Peyer's patch (tissue), 4 donors: Measurements from ENCODE around the gene OTOS. TPM values are rescaled to one million over a fixed set of nuclear protein-coding genes. Genes with fewer than 3 reads are reported as not detected.

Experiments used
- DNase-seq, 3 donors: peaks; one replicate each; pipeline ENCODE4 v3.0.0-alpha.2; 2017 to 2019
- H3K27ac ChIP-seq, 4 donors: fragments of 200-600 bp; sonication (generic); one replicate each; pipeline ENCODE4 v1.5.1; 2016 to 2019
- H3K27me3 ChIP-seq, 2 donors: fragments of 200-600 bp; sonication (generic); one replicate each; pipeline ENCODE4 v1.5.1; 2019
- H3K36me3 ChIP-seq, 3 donors: fragments of 200-600 bp; sonication (generic); one replicate each; pipeline ENCODE4 v1.5.1; 2016 to 2019
- H3K4me1 ChIP-seq, 4 donors: fragments of 200-600 bp; sonication (generic); one replicate each; pipeline ENCODE4 v1.5.1; 2016 to 2019
- H3K4me3 ChIP-seq, 4 donors: fragments of 200-600 bp; sonication (generic); 1 replicate in 3 of 4; 2 replicates in 1 of 4; pipeline ENCODE4 v1.5.1; 2016 to 2019; ENCODE audit warnings: mild to moderate bottlenecking in 1 of 4
- H3K9me3 ChIP-seq, 4 donors: fragments of 200-600 bp; sonication (generic); one replicate each; pipeline ENCODE4 v1.5.1; 2016 to 2019; ENCODE audit warnings: mild to moderate bottlenecking in 1 of 4
- POLR2A ChIP-seq, 2 donors: fragments of 450-650 bp; IDR thresholded peaks; one replicate each; pipeline ENCODE4 v1.5.1; 2017; ENCODE audit warnings: antibody characterized with exemption in 2 of 2, mild to moderate bottlenecking in 2 of 2, moderate library complexity in 2 of 2
- total RNA-seq, 4 donors: library from RNA; depleted of rRNA; stranded (reverse); fragments of >200 nt; gene quantifications; one replicate each; pipeline ENCODE4 v1.1.0, GENCODE V29; 2016
- TF ChIP-seq, protein P1 (sequence below), 6 experiments: fragments of 450-650 bp in 4 of 6; fragments of 200-600 bp in 2 of 6; sonication (generic) in 1 of 6; IDR thresholded peaks; one replicate each; pipeline ENCODE4 v1.5.1; 2017 to 2019; ENCODE audit warnings: antibody characterized with exemption in 6 of 6, mild to moderate bottlenecking in 3 of 6, moderate library complexity in 1 of 6

The OTOS gene
- total RNA-seq, 4 donors from 2014 or later = not detected

DNA sequence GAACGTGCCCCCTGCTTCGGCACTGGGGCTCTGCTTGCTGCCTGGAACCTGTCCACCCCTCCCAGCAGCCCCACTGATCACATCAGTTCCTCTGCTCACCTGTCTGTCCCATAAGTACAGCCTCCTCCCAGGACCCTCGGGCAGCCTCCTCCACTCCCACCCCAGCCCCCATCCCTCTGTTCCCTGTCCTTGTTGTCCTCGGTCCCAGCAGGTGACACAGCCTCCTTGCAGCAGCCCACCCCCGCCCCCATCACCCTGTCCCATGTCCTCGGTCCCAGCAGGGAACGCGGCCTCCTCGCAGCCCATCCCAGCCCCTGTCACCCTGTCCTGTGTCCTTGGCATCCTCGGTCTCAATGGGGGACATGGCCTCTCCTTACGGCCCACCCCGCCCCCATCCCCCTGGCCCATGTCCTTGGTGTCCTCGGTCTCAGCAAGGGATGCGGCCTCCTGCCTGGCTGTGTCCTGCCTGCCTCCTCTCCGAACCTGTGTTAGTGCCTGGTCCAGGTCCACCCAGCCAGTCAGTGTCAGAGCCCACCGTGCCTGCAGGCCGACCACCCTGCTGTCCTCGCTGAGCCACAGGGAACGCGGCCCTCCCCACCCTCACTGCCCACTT is 4.3 kb upstream of the OTOS start:
- H3K27me3 ChIP-seq = no peaks in the 10 kb centered on the region
- H3K4me1 ChIP-seq = peaks cover 0 to 5% (median 0%) of the 10 kb centered on the region in 4 donors
- H3K9me3 ChIP-seq = no peaks in the 10 kb centered on the region
- no peak overlapping the region for H3K4me3 ChIP-seq
- TF ChIP-seq, protein P1, sequence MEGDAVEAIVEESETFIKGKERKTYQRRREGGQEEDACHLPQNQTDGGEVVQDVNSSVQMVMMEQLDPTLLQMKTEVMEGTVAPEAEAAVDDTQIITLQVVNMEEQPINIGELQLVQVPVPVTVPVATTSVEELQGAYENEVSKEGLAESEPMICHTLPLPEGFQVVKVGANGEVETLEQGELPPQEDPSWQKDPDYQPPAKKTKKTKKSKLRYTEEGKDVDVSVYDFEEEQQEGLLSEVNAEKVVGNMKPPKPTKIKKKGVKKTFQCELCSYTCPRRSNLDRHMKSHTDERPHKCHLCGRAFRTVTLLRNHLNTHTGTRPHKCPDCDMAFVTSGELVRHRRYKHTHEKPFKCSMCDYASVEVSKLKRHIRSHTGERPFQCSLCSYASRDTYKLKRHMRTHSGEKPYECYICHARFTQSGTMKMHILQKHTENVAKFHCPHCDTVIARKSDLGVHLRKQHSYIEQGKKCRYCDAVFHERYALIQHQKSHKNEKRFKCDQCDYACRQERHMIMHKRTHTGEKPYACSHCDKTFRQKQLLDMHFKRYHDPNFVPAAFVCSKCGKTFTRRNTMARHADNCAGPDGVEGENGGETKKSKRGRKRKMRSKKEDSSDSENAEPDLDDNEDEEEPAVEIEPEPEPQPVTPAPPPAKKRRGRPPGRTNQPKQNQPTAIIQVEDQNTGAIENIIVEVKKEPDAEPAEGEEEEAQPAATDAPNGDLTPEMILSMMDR (IDR thresholded peaks at IDR 0.05) = no peak
- TF ChIP-seq POLR2A (IDR thresholded peaks at IDR 0.05) = no peak
- no peak for DNase-seq
- H3K27ac ChIP-seq = no peak overlapping the region
- H3K36me3 ChIP-seq = no peaks in the 10 kb centered on the region

DNA sequence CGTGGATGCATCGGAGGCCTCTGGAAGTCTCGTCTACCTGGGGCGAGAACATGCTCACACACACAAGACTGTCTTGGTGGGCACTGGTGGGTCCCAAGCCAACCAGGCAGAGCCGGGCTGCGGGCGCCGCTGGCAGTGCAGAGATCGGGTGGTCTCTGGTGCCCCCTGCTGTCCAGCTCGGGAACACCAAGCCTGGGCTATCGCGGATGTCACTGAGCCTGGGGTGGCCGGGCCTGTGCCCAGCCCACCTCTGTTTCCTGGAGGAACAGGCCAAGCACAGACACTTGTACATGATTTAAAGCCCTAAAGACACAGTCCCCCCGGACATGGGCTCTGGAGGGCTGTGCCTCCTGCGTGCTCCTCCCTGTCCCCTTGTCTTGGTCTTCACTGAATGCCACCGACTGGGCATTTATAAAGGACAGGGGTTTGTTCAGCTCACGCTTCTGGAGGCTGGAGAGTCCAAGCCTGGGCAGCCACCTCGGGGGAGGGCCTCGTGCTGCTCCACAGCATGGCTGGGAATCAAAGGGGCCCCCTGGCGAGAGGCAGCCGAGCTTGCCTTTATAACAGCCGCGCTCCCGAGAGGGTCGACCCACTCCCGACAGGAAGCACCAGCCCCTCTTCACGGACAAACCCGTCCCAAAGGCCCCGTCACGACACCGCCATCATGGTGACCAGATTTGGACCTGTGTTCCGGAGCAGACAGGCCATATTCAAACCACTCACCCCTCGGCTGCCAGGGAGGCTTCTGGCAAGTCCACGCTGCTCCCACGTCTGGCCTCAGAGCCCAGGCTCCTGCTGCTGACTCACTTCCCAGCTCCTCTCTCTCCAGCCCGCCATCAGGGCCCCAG is 3.6 kb upstream of the OTOS start:
- Histone ChIP-seq H3K4me3 (no peak overlapping the region), H3K27me3 (no peaks in the 10 kb centered on the region), H3K36me3 (no peaks in the 10 kb centered on the region), H3K27ac (no peak overlapping the region), H3K4me1 (peaks cover 0 to 5% (median 0%) of the 10 kb centered on the region in 4 donors), H3K9me3 (no peaks in the 10 kb centered on the region)
- no peak for TF ChIP-seq POLR2A (IDR thresholded peaks at IDR 0.05)
- TF ChIP-seq, protein P1 (IDR thresholded peaks at IDR 0.05) = peak; percentile 86 to 94 (median 93)
- DNase-seq = peak; percentile 67 to 86 (median 82)

DNA sequence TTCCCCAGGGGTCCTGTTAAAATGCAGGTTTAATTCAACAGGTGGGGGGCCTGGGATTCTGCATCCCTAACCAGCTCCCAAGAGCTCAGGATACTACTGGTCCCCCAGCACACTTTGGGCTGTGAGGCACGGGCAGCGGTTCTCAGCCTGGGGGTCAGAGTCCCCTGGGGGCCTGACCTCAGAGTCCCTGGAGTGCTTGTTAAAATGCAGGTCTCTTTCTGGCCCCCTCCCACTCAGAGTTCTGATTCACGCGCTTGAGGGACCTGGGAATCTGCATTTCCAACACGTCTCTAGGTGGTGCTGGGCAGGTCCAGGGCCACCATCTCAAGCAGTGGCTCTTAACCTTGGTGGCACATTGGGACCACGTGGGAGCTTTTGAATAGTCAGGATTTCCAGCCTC is 2.8 kb upstream of the OTOS start:
- Histone ChIP-seq H3K9me3 (no peaks in the 10 kb centered on the region), H3K36me3 (no peaks in the 10 kb centered on the region), H3K4me3 (no peak overlapping the region), H3K27me3 (no peaks in the 10 kb centered on the region), H3K27ac (no peak overlapping the region), H3K4me1 (peaks cover 0 to 5% (median 0%) of the 10 kb centered on the region in 4 donors)
- DNase-seq = no peak
- TF ChIP-seq, protein P1 (IDR thresholded peaks at IDR 0.05) = no peak
- no peak for TF ChIP-seq POLR2A (IDR thresholded peaks at IDR 0.05)

DNA sequence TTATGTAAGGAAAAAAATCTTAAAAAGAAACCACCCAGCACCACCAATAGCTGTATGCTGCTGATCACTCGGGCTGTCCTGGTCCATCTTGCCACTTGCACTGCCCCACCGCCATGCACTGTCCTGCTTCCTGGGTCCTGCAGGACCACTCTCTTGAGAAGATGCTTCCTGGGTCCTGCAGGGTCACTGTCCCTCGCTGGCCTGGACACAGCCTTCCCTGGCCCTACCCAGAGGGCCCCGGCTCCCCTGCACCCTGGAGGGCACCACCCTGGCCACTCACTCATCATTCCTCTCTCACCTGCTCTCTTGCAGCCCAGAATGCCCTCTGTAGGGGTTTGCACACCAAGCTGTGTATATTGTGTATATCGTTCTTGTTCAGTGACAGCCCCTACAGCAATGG is 2.4 kb upstream of the OTOS start:
- no peaks in the 10 kb centered on the region for H3K36me3 ChIP-seq
- H3K4me3 ChIP-seq = no peak overlapping the region
- H3K27me3 ChIP-seq = no peaks in the 10 kb centered on the region
- H3K27ac ChIP-seq = no peak overlapping the region
- TF ChIP-seq, protein P1 (IDR thresholded peaks at IDR 0.05) = no peak
- no peak for TF ChIP-seq POLR2A (IDR thresholded peaks at IDR 0.05)
- no peaks in the 10 kb centered on the region for H3K9me3 ChIP-seq
- H3K4me1 ChIP-seq = peaks cover 0 to 5% (median 0%) of the 10 kb centered on the region in 4 donors
- no peak for DNase-seq

DNA sequence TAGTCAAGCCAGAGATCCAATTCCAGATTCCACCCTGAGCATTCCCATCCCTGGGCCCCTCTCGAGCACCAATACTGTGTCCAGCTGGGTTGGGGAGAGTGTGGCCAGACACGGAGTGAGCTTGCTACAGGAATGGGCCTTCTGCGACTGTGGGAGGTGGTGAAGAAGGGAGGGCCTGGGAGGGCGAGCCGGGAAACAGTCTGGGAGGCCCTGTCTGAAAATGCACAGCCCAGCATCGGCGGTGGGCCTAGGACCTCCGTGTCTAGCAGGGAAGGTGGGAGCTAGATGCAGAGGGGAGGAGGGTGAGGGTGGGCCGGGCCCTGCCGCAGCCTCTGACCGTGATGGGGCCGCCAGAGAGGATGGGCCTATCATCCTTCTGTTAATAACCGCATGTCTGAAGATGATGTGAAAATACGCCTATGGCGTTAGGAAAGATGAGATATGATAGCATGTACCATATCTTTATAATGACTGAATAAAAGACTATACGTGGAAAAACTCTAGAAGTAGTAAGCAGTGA is 1.9 kb upstream of the OTOS start:
- H3K27ac ChIP-seq = no peak overlapping the region
- TF ChIP-seq POLR2A (IDR thresholded peaks at IDR 0.05) = no peak
- TF ChIP-seq, protein P1 (IDR thresholded peaks at IDR 0.05) = no peak
- no peaks in the 10 kb centered on the region for H3K27me3 ChIP-seq
- H3K9me3 ChIP-seq = no peaks in the 10 kb centered on the region
- no peak for DNase-seq
- H3K4me3 ChIP-seq = no peak overlapping the region
- peaks cover 0 to 5% (median 0%) of the 10 kb centered on the region in 4 donors for H3K4me1 ChIP-seq
- H3K36me3 ChIP-seq = no peaks in the 10 kb centered on the region
